Measurements from ENCODE around the gene ATG16L2.

Gene ATG16L2

DNA sequence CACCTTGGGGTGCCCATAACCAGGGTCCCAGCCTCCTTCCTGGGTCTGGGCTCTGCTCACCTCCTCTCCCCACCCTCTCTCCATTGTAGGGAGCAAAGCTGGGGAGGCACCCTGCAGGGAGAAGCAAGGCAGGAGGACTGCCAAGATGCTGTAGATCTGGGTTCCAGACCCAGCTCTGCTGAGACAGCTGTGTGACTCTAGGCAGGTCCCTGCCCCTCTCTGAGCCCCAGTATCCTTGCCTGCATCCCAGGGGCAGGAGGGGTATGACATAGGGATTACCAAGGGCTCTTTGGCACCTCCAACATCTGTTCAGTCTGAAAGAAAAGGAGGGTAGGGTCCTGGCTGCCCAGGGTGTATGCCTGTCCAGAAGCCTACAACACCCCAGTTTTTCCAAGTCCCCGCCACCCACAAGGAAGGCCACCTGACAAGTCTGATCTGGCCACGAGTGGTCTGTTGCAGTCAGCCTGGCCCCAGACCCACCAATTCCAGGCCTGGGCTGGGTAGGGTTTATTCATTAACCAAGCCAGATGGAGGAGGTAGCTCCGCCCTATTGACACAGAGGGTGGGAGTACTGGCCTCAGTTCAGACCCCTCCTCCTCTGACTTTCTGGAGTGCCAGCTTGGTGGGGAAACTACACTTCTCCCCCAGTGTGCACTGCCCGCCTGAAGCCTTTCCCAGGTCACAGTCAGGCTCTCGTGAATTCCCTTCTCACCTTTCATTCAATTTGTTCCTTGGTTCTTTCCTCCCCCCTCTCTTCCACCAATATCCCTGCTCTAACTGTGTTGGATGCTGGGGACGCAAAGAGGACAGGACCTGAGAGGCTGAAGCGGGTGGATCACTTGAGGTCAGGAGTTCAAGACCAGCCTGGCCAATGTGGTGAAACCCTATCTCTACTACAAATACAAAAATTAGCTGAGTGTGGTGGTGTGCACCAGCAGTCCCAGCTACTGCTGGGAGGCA, 35.4 kb upstream of the ATG16L2 start:
- TF ChIP-seq CTCF (IDR thresholded peaks at IDR 0.05; ENCODE audit: low read depth, low read length) (no peak), MYC (IDR thresholded peaks at IDR 0.05; ENCODE audit: low read depth, low read length) (no peak), POLR2A (IDR thresholded peaks at IDR 0.05; ENCODE audit: extremely low read depth, insufficient read length) (no peak)
- TF ChIP-seq, protein P1, sequence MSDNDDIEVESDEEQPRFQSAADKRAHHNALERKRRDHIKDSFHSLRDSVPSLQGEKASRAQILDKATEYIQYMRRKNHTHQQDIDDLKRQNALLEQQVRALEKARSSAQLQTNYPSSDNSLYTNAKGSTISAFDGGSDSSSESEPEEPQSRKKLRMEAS (IDR thresholded peaks at IDR 0.05; ENCODE audit: low read depth, low read length), result no peak
- DNase-seq (ENCODE audit: low read depth), result no peak
- no peak overlapping the region for H3K4me3 ChIP-seq (ENCODE audit: low read depth, low read length)

GRCh38 chr11:72779495-72780128, 34.6 kb upstream of the ATG16L2 start:
- TF ChIP-seq CTCF (IDR thresholded peaks at IDR 0.05; ENCODE audit: low read depth, low read length) (no peak), POLR2A (IDR thresholded peaks at IDR 0.05; ENCODE audit: extremely low read depth, insufficient read length) (no peak), MYC (IDR thresholded peaks at IDR 0.05; ENCODE audit: low read depth, low read length) (no peak)
- TF ChIP-seq, protein P1 (IDR thresholded peaks at IDR 0.05; ENCODE audit: low read depth, low read length), result no peak
- DNase-seq (ENCODE audit: low read depth), result no peak
- H3K4me3 ChIP-seq (ENCODE audit: low read depth, low read length), result no peak overlapping the region

DNA sequence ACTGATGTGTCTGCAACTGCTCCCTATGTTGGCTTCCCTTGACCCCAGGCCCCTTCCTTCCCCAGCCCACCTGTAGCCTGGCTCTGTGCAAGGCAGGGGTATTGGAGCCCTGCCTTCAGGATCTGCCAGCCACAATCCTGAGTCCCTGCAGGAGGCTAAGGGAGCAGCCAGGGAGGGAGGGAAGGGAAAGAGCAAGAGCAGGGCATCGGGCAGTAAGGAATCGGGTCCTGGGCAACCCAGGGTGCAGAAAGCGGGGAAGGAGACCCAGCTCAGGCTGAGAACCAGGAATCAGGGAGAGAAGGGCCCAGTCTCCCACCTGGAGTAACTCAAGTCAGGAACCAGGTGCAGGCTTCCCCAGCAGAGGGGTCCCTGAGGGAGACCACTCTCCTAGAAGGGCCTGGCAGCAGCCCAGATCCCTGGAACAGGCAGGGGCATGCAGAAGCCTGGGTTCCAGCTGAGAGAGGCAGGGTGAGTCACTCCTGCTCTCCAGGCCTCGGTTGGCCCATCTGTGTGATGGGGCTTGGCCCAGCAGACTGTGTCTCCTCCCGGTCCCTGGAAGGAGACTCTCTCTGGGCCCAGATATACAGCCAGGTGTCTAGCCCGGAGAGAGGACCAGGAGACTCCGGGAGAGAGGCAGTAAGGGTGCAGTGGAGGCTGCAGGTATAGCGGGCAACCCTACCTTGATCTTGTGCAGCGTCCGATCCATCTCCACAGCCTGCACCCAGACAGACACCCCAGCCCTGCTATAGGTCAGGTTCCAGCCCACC, 33.7 kb upstream of the ATG16L2 start:
- TF ChIP-seq CTCF (IDR thresholded peaks at IDR 0.05; ENCODE audit: low read depth, low read length) (no peak), MYC (IDR thresholded peaks at IDR 0.05; ENCODE audit: low read depth, low read length) (no peak), POLR2A (IDR thresholded peaks at IDR 0.05; ENCODE audit: extremely low read depth, insufficient read length) (no peak)
- TF ChIP-seq, protein P1 (IDR thresholded peaks at IDR 0.05; ENCODE audit: low read depth, low read length), result no peak
- DNase-seq (ENCODE audit: low read depth), result no peak
- no peak overlapping the region for H3K4me3 ChIP-seq (ENCODE audit: low read depth, low read length)

DNA sequence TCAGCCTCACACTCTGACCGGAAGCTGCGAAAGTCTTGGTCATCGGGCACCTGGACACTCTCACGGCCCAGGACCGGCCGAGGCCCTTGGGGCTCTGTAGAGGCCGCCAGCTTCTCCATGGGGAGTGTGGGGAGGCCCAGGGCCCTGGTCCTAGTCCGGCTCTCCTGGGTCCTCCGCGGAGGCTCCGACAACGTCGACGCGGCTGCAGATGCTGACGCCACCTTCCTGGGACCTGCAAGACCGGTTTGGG, 33.2 kb upstream of the ATG16L2 start:
- no peak overlapping the region for H3K4me3 ChIP-seq (ENCODE audit: low read depth, low read length)
- TF ChIP-seq, protein P1 (IDR thresholded peaks at IDR 0.05; ENCODE audit: low read depth, low read length), result no peak
- TF ChIP-seq CTCF (IDR thresholded peaks at IDR 0.05; ENCODE audit: low read depth, low read length), result no peak
- TF ChIP-seq POLR2A (IDR thresholded peaks at IDR 0.05; ENCODE audit: extremely low read depth, insufficient read length), result no peak
- no peak for TF ChIP-seq MYC (IDR thresholded peaks at IDR 0.05; ENCODE audit: low read depth, low read length)
- DNase-seq (ENCODE audit: low read depth), result no peak

GRCh38 chr11:72781313-72782080, 32.7 kb upstream of the ATG16L2 start:
- H3K4me3 ChIP-seq (ENCODE audit: low read depth, low read length), result no peak overlapping the region
- DNase-seq (ENCODE audit: low read depth), result peak; percentile 47
- no peak for TF ChIP-seq CTCF (IDR thresholded peaks at IDR 0.05; ENCODE audit: low read depth, low read length)

Data from NB4 (cell line).